HG03280 (cell line): ENCODE results near the gene TSPEAR.

Experiments used
- ATAC-seq: cut with Tn5 transposase; IDR thresholded peaks from one replicate; pipeline ENCODE4 v1.9.1; 2021; ENCODE audit warnings: mild to moderate bottlenecking, moderate library complexity; ENCODE audit not compliant: unreplicated experiment

The TSPEAR gene

DNA sequence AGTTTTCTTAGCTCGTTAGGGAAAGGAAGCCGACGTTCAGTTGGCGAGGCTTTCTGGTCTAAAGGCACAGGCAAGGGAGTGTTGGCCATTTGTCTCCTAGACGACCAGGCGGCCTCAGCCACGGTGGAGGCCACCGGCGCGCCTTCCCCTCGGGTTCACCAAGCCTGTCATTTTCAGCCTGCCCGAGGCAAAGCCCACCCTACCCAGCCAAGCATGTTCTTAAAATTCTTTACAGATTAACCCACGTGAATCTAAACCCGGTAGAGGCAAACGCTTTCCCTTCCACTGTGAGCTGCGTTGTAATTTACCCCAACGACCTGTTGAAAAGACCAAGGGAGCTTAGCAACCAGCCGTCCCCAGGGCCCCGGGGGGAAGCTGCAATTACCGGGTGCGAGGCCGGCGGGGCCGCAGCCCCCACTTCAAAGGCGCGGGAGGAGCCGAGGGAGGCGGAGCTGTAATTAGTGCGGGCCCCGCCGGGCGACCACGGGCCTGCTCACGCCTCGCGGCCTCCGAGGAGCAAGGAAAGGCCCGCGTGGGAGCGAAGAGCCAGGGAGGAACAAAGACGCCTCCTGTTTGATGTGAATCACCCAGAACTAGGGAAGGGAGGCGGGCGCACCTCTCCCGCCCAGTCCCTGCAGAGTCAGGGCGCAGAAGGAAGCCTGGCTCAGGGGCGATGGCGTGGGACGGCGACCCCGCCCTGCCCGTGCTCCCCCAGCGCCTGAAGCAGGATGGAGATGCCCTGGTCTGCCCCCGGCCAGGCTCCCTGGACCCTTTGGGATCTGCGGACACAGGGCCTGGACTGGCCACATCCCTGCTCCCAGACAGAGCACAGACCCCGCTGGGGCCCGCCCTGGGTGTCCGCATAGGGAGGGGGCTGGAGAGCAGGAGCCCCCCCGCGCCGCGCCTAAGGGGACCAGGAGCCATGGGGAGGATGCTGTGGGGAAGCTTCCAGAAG, 12.1 kb upstream of the TSPEAR start:
- ATAC-seq = no peak

DNA sequence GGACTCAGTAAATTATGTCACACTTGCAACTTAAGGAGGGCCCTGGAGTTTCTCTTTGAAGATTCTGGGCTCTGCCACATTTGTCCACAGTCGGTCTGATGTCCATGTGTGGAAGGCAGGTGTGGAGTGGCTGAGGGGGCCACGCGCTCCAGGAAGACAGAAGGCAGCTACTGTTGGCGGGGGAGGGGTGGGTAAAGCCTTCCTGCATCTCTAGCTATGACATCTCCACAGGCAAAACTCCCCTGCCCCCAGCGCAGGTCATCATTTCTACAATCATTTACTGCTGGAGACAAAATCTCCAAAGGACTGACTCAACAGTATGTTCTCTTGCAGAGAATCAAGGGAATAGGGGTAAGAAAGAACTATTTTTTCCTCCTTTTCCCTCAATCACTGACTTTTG, 11.4 kb upstream of the TSPEAR start:
- no peak for ATAC-seq

- ATAC-seq = no peak
Measured at GRCh38 chr21:44720170-44720569, 8.8 kb upstream of the TSPEAR start.

- no peak for ATAC-seq
Measured at GRCh38 chr21:44718571-44718970, 7.2 kb upstream of the TSPEAR start.

DNA sequence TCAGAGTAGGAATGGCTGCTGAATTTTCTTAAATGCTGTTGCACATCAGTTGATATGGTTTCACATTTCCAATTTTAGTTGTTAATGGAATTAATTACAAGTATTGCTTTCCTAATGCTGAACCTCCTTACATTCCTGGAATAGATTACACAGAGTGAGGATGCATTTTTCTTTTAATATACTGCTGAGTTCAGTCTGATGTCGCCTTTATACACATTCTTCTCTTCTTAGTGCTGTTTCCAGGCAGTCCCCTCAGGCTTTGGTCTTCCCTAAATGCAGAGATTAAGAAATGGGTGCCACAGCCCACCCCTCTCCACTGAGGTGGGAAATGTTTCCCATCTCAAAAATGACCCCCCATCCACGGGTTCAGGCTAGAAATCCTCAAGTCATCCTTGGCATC, 6.7 kb upstream of the TSPEAR start:
- ATAC-seq = no peak

- no peak for ATAC-seq
Measured at GRCh38 chr21:44716984-44717383, 5.6 kb upstream of the TSPEAR start.

DNA sequence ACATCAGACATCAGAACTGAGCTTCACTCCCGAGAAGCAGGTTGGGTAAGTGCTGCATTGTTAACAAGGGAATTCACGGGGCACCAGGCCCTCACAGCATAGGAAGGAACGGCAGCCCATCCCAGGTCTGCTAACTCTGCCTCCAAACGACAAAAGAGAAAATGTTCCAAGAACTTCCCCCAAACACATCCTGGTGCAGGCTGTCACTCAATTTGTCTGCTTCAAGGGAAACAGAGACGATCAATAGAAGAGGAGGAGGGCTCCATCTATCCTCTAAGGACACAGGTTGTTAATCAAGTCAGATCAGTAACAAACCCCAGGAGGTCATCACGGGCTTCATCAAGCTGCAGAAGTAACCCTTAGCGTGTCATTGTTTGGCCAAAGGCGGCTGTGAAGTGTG, 3.5 kb upstream of the TSPEAR start:
- ATAC-seq = no peak

- ATAC-seq = no peak
Measured at GRCh38 chr21:44713846-44714245, 2.5 kb upstream of the TSPEAR start.

GRCh38 chr21:44713130-44713529, 1.8 kb upstream of the TSPEAR start:
- no peak for ATAC-seq

DNA sequence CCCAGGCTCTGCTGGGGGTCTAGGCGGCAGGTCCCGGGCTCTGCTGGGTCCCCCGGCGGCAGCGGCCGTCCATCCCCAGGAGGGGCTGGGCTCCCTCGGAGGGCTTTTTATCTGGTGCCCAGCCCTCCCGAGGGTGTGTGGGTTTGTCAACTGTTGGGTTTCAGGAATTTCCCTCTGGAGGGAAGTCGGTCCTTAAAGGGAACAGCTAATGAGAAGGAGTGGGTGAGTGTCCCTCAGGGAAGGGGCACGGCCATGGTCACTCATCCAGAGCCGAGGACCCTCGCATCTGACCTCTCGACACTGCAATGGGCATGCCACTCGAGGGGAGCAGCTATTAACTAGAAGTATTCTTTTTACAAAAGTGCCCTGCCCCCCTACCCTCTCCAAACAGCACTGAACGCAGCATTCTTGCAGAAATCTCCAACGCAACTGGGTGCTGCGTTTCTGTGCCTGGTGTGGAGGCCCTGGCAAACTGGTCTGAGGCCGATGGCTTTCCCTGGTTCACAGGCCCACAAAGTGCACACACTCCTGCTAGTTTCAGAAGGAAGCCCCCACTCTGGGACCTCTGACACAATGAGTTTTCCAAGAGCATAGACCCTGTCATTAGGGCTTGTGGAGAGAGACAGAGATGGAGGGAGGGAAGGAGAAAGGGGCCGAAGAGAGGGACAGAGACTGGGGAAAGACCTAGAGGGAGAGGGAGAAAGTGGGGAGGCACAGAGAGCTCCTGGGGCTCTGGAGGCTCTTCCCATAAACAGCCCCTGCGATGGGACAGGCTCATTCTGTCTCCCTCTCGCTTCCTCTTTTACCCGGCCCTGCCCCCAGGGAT, 1.0 kb upstream of the TSPEAR start:
- no peak for ATAC-seq

DNA sequence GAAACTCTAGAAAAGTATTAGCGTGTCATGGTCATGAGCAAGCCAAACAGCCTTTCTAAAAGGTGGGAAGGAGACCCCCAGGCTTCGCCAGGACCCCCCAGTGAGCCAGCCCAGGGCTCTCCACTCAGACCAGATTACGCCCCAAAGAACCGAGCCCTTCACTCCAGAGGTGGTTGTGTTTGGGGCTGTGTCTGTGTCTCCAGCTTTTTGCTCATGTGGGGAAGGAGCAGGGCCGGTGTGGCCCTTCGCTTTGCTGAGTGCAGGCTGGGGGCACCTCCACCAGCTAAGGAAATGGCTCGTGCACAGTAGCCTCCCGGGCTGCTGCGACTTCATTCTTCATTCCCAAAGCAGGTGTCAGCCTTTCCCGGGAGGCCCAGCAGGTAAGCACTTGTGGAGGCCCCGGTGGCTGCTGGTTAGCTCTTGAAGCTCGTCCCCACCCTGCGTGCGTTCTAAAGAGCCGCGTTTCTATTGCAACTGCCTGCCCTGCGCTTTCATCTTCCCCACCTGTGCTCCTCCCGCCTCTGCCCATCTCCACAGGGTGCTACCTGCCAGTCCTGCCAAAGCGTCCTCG, 531 bp downstream of the TSPEAR start:
- ATAC-seq = no peak

- no peak for ATAC-seq
Measured at GRCh38 chr21:44710294-44710665, 1.1 kb downstream of the TSPEAR start.

- ATAC-seq = no peak
Measured at GRCh38 chr21:44709426-44710293, 1.7 kb downstream of the TSPEAR start.

DNA sequence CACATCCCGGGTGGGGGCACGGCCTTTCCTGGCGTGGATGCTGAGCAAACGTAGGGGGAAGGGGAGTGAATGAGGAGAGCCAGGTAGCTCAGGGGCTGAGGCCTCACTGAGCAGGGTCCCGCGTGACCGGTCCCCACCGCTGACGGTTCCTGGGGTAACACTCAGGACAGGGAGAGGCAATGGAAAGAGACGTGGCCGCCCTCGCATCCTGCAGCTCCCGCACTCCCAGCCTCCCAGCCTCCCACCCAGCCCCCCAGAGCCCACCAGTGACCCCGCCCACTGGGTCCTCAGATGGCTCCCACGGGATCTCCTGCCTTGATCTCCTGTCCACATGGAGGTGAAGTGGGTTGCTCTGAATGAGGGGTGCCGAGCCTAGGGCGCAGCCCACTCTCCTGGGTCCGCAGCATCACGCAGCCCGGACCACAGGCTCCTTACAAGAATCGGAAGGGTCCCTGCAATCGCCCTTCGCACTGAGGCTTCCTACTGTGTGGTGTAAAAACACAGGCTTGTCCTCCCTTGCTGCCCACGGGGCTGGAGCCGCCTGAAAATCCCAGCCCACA, 2.4 kb downstream of the TSPEAR start:
- no peak for ATAC-seq

DNA sequence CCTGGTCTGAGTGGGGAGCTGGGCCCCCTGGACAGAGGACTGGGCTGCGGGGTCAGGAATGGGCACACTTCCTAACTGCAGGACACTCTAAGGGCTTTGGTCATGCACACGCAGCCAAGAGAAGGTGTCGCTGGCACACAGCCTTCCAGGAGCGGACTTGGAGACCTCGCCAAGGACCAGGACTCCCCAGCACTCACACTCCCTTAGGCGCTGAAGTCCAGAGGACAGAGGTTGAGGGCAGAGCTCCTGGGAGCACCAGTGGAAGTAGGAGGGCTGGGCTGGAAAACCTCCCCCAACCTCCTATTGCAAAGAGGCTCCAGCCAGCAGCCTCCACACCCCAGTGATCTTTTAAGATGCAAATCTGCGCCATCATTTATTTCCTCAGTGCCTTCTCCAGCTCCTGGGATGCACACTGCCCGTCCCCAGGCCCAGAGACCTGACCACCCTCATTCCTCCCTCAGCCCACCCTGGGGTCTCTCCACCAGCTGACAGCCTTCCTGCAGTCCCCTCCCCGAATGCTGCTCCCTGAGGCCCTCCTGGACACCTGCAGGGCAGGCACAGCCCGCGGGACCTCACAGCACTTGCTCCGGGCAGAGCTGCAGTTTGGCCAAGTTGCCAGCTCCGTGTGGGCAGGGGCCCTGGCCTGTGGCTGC, 3.0 kb downstream of the TSPEAR start:
- ATAC-seq = no peak

DNA sequence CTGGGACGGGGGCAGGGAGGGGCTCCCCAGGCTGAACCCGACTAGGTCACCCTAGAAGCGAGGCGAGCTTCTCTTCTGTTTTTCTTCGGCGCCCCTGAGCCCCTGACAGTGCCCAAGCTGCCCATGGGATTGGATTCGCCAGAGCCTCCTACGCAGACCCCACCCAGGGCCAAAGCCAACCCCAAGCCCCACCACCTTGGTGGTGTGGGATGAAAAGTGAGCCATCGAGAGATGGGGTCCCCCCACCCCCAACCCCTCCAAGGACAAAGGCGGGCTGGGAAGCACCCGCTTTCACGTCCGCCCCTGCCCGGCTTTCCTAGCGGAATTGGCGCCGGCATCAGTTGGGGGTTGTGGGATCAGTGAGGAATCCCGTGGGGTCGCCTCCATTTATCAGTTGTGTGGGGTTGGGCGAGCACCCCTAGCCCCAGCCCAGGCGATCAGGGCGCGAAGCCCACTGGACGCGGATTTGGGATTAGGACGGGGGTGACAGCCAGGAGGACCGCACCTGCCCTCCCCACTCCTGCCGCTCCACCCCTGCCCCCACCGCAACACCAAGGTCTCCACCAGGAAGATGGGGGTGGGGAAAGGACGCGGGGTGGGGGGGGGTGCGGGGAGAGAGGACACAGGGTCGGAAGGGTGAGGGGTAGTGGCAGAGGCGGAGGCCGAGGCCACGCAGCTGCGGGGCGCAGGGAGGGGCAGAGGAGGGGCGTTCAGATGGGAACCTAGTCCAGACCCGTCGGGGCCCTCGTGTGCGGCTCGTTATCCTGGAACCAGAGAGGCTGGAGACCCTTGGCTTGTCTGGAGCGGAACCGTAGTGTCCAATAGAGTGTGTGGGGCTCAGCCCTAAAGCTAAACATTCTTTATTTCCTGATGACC, 4.4 kb downstream of the TSPEAR start:
- no peak for ATAC-seq

GRCh38 chr21:44706026-44706705, 5.2 kb downstream of the TSPEAR start:
- no peak for ATAC-seq

DNA sequence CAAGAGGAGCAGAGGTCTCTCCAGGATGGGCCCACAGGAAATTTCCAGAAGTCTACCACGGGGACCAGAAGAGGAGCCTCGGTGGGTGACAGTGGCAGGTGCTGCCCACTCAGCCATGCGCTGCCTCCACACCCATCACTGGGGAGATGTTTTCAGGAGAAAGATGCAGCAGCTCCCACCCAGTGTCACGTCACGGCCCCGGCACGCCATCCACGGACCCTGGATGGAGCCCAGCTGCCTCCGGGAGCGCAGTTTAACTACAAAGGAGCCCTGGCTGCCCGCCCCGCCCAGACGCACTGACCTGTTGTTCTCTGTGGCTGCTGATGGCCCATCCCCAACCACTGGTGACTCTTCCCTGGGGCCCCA, 6.8 kb downstream of the TSPEAR start:
- ATAC-seq = no peak
